ENCODE measurements around the gene ANKRD13C.
"Not testable (repeated sequence)": the region's sequence is repeated elsewhere in the genome, so short reads cannot be mapped to it uniquely, and the experiment has no call there.

The ANKRD13C gene

DNA sequence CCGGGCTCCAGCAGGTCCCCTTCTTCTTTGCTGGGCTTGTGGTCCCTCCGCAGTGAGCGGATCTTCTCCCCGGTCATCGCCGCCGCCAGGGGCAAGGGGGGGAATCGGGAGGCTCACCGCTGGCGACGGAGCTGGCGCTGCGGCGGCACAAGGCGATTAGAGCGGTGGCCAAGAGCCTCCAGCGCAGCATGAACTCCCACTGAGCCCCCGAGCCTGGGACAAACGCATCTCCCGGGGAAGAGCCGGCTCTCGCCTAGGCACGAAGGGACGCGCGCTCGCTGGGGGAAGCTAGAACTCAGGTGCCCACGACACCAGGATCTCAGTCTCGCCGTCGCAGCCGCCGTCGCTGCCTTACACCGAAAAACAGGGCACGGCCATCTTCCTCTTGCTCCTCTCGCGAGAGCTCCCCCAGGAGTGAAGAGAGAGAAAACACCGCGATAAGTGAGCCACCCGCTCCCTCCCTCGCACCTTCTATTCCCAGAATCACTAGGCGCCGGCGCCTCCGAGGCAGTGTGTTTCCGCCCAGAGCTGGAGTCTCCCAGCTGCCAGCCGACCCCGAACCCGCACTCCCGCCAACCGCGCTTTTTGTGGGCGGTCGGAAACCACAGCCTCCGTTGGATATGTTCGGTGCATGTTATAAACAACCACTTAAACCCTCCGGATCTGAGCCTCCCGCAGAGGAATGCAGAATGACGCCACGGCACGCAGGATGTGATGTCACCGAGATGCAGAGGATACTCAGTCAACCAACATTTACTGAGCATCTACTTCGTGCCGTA is at the start of gene ANKRD13C:
TSS of gene ANKRD13C (minus strand) at position 391 of the 779 bp plus-strand sequence. CDS start at position 77, 314 bp downstream.
- peak; percentile 88 for DNase-seq

- DNase-seq: no peak
These were observed 49.2 kb upstream of the ANKRD13C start for GRCh38 chr1:70403759-70404158.

GRCh38 chr1:70401974-70402373 is 47.5 kb upstream of the ANKRD13C start:
- DNase-seq: no peak

GRCh38 chr1:70400335-70400734 is 45.8 kb upstream of the ANKRD13C start:
- no peak for DNase-seq

- no peak for DNase-seq
These were observed 42.5 kb upstream of the ANKRD13C start for GRCh38 chr1:70397013-70397412.

GRCh38 chr1:70396607-70397006 is 42.1 kb upstream of the ANKRD13C start:
- no peak for DNase-seq

- DNase-seq: no peak
These were observed 38.1 kb upstream of the ANKRD13C start for GRCh38 chr1:70392626-70393025.

- no peak for DNase-seq
These were observed 33.0 kb upstream of the ANKRD13C start for GRCh38 chr1:70387507-70387906.

- no peak for DNase-seq
These were observed 31.6 kb upstream of the ANKRD13C start for GRCh38 chr1:70386121-70386520.

DNA sequence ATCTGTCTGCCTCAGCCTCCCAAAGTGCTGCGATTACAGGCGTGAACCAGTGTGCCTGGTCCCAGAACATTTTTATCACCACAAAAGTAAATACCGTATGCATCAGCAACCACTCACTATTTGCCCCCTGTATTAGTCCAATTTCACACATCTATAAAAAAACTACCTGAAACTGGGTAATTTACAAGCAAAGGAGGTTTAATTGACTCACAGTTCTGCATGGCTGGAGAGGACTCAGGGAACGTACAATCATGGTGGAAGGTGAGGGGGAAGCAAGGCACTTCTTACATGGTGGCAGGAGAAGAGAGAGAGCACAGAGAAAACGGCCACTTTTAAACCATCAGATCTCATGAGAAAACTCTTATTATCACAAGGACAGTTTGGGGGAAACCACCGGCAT is 31.0 kb upstream of the ANKRD13C start:
- no peak for DNase-seq

DNA sequence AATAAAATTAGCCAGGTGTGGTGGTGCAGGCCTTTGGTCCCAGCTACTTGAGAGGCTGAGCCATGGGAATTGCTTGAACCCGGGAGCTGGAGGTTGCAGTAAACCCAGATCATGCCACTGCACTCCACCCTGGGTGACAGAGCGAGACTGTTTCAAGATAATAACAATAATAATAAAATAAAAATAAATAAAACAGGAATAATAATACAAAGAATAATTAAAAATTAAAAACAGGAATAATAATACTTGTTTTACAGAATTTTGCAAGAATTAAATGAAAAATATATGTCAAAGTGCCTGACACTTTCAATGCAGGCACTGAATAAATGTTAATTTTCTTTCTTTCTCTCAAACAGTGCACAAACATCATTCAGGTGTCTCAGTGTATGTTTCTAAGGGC is 30.0 kb upstream of the ANKRD13C start:
- no peak for DNase-seq

DNA sequence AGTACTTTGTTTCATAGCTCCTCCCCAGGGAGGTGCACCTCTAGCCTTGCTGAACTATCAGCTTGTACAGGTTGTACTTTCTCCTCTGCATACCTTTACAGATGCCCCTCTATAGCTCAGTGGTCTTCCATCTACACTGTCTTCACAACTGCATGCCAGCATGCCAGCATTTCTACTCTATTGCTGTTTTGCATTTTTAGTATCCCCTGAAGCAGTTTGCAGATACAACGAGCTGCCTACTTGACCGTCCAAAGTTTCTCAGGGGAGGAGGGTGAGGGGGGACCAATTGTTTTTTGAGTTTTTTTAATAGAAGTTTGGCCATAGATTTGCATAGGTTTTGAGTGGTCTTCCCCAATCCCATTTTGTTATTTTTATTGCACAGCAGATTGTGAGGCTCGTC is 29.0 kb upstream of the ANKRD13C start:
- no peak for DNase-seq

DNA sequence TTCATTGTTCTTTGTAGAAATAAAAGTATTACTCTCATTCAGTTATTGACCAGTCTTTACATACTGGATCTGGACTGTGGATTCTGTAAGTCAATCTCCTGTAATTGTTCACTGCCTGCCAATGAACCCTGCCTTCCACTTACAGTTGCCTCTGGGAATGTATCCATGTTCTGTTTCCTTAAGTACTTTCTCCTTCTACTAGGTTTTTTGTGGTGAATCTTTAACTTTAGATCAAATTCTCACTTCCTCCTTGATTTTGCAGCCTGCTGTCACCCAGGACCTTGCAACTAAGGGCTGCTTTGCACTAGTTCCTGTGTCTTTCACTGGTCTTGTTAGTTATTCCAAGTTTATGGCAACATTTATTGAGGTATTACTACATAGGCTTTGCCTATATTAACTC is 28.2 kb upstream of the ANKRD13C start:
- DNase-seq: no peak

- no peak for DNase-seq
These were observed 21.7 kb upstream of the ANKRD13C start for GRCh38 chr1:70376196-70376595.

DNA sequence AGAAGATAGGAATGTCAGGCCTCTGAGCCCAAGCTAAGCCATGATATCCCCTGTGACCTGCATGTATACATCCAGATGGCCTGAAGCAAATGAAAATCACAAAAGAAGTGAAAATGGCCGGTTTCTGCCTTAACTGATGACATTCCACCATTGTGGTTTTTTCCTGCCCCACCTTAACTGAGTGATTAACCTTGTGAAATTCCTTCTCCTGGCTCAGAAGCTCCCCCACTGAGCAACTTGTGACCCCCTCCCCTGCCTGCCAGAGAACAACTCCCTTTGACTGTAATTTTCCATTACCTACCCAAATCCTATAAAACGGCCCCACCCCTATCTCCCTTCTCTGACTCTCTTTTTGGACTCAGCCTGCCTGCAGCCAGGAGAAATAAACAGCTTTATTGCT is 19.1 kb upstream of the ANKRD13C start:
- DNase-seq: not testable (repeated sequence)

GRCh38 chr1:70372426-70372825 is 17.9 kb upstream of the ANKRD13C start:
- no peak for DNase-seq

DNA sequence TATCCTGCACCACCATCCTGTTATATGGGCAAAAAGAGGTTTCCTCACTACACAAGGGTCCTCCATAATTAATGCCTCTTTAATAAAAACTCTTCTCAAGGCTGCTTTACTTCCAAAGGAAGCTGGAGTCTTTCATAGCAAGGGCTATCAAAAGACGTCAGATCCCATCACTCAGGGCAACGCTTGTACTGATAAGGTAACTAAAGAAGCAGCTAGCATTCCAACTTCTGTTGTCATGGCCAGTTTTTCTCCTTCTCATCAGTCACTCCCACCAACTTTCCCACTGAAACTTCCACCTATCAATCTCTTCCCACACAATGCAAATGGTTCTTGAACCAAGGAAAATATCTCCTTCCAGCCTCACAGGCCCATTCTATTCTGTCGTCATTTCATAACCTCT is 17.1 kb upstream of the ANKRD13C start:
- not testable (repeated sequence) for DNase-seq

DNA sequence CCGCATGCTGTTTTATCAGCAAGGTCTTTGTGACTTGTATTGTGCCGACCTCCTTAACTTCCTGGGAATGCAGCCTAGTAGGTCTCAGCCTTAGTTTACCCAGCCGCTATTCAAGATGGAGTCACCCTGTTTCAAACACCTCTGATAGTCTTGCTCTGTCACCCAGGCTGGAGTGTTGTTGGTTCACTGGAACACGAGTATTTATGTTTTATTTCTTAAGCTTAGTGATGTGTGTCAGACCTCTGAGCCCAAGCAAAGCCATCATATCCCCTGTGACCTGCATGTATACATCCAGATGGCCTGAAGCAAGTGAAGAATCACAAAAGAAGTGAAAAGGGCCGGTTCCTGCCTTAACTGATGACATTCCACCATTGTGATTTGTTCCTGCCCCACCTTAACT is 12.9 kb upstream of the ANKRD13C start:
- not testable (repeated sequence) for DNase-seq

DNA sequence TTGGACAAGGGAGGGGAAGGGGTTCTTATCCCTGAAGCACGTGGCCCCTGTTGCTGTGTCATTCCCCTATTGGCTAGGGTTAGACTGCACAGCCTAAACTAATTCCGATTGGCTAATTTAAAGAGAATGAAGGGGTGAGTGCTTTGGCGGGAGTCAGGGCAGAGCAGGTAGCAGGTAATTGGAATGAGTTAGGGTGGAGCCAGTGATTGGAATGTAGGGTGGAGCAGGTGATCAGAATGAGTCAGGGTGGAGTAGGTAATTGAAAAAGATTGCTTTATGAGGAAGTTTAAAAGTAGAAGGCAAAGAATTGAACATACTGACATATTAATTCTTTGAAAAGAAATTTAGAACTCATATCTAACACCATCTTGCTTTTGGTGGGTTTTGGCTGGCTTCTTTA is 12.5 kb upstream of the ANKRD13C start:
- not testable (repeated sequence) for DNase-seq

GRCh38 chr1:70366425-70366952 is 12.0 kb upstream of the ANKRD13C start:
- DNase-seq: not testable (repeated sequence)

GRCh38 chr1:70364439-70364838 is 9.9 kb upstream of the ANKRD13C start:
- DNase-seq: no peak

- no peak for DNase-seq
These were observed 7.3 kb upstream of the ANKRD13C start for GRCh38 chr1:70361727-70362398.

GRCh38 chr1:70360321-70360720 is 5.8 kb upstream of the ANKRD13C start:
- DNase-seq: no peak

DNA sequence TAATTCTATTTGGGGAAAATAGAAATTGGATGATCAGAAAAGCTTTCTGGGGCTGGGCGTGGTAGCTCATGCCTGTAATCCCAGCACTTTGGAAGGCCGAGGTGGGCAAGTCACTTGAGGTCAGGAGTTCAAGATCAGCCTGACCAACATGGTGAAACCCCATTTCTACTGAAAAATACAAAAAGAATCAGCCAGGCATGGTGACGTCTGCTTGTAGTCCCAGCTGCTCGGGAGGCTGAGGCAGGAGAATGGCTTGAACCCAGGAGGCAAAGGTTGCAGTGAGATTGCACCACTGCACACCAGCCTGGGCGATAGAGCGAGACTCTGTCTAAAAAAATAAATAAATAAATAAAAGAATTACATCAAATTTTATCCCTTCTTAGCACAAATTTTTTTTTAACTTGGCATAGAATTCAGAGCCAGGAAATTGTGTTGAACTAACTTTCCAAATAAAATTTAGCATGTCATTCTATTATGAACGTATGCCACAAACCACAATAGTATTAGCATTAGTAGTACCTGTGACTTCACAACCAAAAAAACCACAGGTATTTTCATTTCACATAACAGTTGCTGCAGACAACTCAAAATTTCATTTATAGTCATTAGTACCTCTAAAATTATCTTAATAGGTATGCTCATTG is 4.5 kb upstream of the ANKRD13C start:
- DNase-seq: no peak
